Pancreas (tissue), 10 donors: Measurements from ENCODE around the gene GPHA2. TPM values are rescaled to one million over a fixed set of nuclear protein-coding genes. Genes with fewer than 3 reads are reported as not detected.

Experiments
- ATAC-seq, 4 donors: fragments of 200-7000 bp; cut with Tn5 transposase; one replicate each; pipeline versions ENCODE4 v1.8.0 to v1.9.1; 2020; ENCODE audit warnings: mild to moderate bottlenecking in 4 of 4, moderate library complexity in 4 of 4
- DNase-seq, 6 donors: peaks; one replicate each; pipeline ENCODE4 v3.0.0-alpha.2; 2020
- FAIRE-seq: peaks from 2 replicates; lab custom pipeline; 2012; peaks lifted over from hg19 to GRCh38; lab: Jason Lieb, UNC
- H3K27ac ChIP-seq, 4 donors: fragments of 200-600 bp; sonication (generic); 1 replicate in 3 of 4; 2 replicates in 1 of 4; pipeline versions ENCODE4 v1.5.0 to v1.8.0; 2020
- H3K27me3 ChIP-seq, 4 donors: fragments of 200-600 bp; one replicate each; pipeline ENCODE4 v1.8.0; 2021
- H3K36me3 ChIP-seq, 3 donors: fragments of 200-600 bp; sonication (generic) in 1 of 3; one replicate each; pipeline versions ENCODE4 v1.5.0 to v1.8.0; 2020 to 2021
- H3K4me1 ChIP-seq, 3 donors: fragments of 200-600 bp; one replicate each; pipeline ENCODE4 v1.8.0; 2021
- H3K4me3 ChIP-seq, 4 donors: fragments of 200-600 bp; sonication (generic) in 2 of 4; one replicate each; pipeline versions ENCODE4 v1.5.0 to v1.8.0; 2020 to 2021
- H3K9me3 ChIP-seq, 4 donors: fragments of 200-600 bp; one replicate each; pipeline ENCODE4 v1.8.0; 2021
- WGBS, 2 donors: extraction: QIAGEN DNeasy Blood & Tissue Kit; methylation state at CpG; one replicate each; pipeline ENCODE4 v1.1.7; 2013; 5-methylcytosine and 5-hydroxymethylcytosine counted together
- intact Hi-C, 3 donors: fragments of 100-400 bp; cut with DNase I; formaldehyde crosslinking; loops; one replicate each; pipeline versions ENCODE4 v1.11.1 to v1.14.2; 2022
- polyA plus RNA-seq, 2 donors: library from polyadenylated mRNA; stranded (reverse); fragments of 200-250 nt; gene quantifications; one replicate each; pipeline ENCODE4 v1.2.3, GENCODE V29; 2013
- total RNA-seq, 6 donors: library from RNA; stranded (reverse); fragmentation: NEBNext Ultra II Directional in 4 of 6; extraction: Animal tissue kit (Norgen Biotek cat#: 25700) in 4 of 6; gene quantifications; one replicate each; pipeline versions ENCODE4 v1.2.1 to v1.2.4, GENCODE V29; 2021 to 2023
- TF ChIP-seq, protein P1 (sequence below), 4 donors: fragments of 200-600 bp; sonication (generic) in 3 of 4; IDR thresholded peaks; one replicate each; pipeline versions ENCODE4 v1.5.0 to v1.8.0; 2021; ENCODE audit warnings: antibody characterized with exemption in 4 of 4
- donor health status: healthy with polysubstance abuse.
- donor health status: DM: no; HTN: no; CAD: no; lungs with moderate emphysema.
- donor health status: DM: no; HTN: no; CAD: no.
- donor health status: control.
- donor health status: control.
- donor health status: Bipolar disorder and iron deficiency.
- donor health status: DM: yes; HTN: yes; CAD: no.
- donor health status: DM: no; HTN: no; CAD: no.
- donor health status: DM: no; HTN: no; CAD: no.
- donor health status: DM: yes; HTN: yes; CAD: no.

Gene GPHA2
- total and polyA plus RNA-seq, 8 donors: 4.2 to 16.3 (median 12.2) TPM

DNA sequence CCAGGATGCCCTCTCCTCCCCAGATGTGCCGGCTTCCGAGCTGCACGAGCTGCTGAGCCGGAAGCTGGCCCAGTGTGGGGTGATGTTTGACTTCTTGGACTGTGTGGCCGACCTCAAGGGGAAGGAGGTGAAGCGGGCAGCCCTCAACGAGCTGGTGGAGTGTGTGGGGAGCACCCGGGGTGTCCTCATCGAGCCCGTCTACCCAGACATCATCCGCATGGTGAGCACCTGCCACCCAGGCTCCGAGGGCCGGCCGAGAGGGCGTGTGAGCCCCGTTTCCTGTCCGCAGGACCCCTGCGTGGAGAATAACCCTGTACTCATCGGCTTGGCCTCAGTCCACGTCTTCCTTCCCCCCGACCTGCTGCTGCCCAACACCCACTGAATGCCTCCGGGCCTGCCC is 9.0 kb downstream of the GPHA2 start:
- Histone ChIP-seq H3K27ac (no peak overlapping the region), H3K4me1 (peaks cover 0 to 4% (median 0%) of the 10 kb centered on the region in 3 donors), H3K27me3 (no peaks in the 10 kb centered on the region), H3K36me3 (peaks cover 2 to 16% (median 2%) of the 10 kb centered on the region in 3 donors), H3K9me3 (no peaks in the 10 kb centered on the region), H3K4me3 (no peak overlapping the region)
- FAIRE-seq (no peak), DNase-seq (peak in 3 of 6 donors; percentile 10 to 66 (median 42)), ATAC-seq (no peak)
- TF ChIP-seq, protein P1, sequence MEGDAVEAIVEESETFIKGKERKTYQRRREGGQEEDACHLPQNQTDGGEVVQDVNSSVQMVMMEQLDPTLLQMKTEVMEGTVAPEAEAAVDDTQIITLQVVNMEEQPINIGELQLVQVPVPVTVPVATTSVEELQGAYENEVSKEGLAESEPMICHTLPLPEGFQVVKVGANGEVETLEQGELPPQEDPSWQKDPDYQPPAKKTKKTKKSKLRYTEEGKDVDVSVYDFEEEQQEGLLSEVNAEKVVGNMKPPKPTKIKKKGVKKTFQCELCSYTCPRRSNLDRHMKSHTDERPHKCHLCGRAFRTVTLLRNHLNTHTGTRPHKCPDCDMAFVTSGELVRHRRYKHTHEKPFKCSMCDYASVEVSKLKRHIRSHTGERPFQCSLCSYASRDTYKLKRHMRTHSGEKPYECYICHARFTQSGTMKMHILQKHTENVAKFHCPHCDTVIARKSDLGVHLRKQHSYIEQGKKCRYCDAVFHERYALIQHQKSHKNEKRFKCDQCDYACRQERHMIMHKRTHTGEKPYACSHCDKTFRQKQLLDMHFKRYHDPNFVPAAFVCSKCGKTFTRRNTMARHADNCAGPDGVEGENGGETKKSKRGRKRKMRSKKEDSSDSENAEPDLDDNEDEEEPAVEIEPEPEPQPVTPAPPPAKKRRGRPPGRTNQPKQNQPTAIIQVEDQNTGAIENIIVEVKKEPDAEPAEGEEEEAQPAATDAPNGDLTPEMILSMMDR (IDR thresholded peaks at IDR 0.05): no peak
- intact Hi-C loops: no loop called here
- 84 to 90% methylated on average over 22 of the region's 22 CpGs for WGBS, 2 donors

- ATAC-seq: no peak
- 31 to 45% methylated on average over 20 to 24 of the region's 24 CpGs for WGBS, 2 donors
- Histone ChIP-seq H3K27ac (no peak overlapping the region), H3K4me1 (peaks cover 0 to 4% (median 0%) of the 10 kb centered on the region in 3 donors), H3K27me3 (no peaks in the 10 kb centered on the region), H3K4me3 (peak overlapping the region; percentile 55 to 100 (median 94)), H3K9me3 (no peaks in the 10 kb centered on the region), H3K36me3 (peaks cover 0 to 8% (median 0%) of the 10 kb centered on the region in 3 donors)
- DNase-seq: peak in 3 of 6 donors; percentile 40 to 85 (median 71)
- intact Hi-C loops: no loop called here
- TF ChIP-seq, protein P1 (IDR thresholded peaks at IDR 0.05): no peak
- FAIRE-seq: no peak
These were observed 9.9 kb downstream of the GPHA2 start for GRCh38 chr11:64925536-64926436.

DNA sequence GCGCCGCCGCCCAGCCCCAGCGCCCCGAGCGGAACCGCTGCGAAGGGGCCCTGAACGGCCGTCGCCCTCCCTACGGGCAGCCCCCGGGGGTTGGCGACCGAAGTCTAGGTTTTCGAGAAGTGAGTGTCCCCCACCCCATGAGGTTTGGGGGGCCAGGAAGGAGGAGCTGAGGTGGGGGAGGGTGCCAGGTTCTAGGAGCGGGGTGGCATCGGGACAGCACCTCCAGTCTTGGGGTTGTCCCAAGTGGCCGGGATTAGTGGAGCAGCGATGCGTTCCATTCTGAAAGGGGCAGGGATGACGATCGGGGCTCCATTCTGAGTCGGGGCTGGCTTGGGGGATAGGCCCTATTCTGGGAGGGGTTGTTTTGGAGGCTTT is 10.8 kb downstream of the GPHA2 start:
- Histone ChIP-seq H3K9me3 (no peaks in the 10 kb centered on the region), H3K27ac (peak overlapping the region; percentile 78 to 95 (median 81)), H3K4me1 (peaks cover 0 to 4% (median 0%) of the 10 kb centered on the region in 3 donors), H3K27me3 (no peaks in the 10 kb centered on the region), H3K36me3 (no peaks in the 10 kb centered on the region), H3K4me3 (peak overlapping the region; percentile 55 to 100 (median 94))
- WGBS, 2 donors: 0% methylated on average over 24 of the region's 24 CpGs
- intact Hi-C loops: no loop called here
- FAIRE-seq: no peak
- DNase-seq: peak in 2 of 6 donors; percentile 36 to 52
- TF ChIP-seq, protein P1 (IDR thresholded peaks at IDR 0.05): no peak
- peak in 3 of 4 donors; percentile 6 to 22 (median 8) for ATAC-seq

- Histone ChIP-seq H3K9me3 (no peaks in the 10 kb centered on the region), H3K27me3 (no peaks in the 10 kb centered on the region), H3K4me1 (peaks cover 0 to 4% (median 0%) of the 10 kb centered on the region in 3 donors), H3K36me3 (no peaks in the 10 kb centered on the region), H3K4me3 (peak within 1 kb of the TSS; percentile 55 to 100 (median 94)), H3K27ac (peak within 1 kb of the TSS; percentile 78 to 95 (median 81))
- TF ChIP-seq, protein P1 (IDR thresholded peaks at IDR 0.05): no peak
- DNase-seq (peak; percentile 92 to 97 (median 94)), ATAC-seq (peak; percentile 94 to 98 (median 96)), FAIRE-seq (peak; percentile 84)
- 1% methylated on average over 47 of the region's 47 CpGs for WGBS, 2 donors
- intact Hi-C loops: no loop called here
These were observed 11.5 kb downstream of the GPHA2 start, which contains the start of gene PPP2R5B for GRCh38 chr11:64923944-64924909. Gene PPP2R5B (plus strand): TSS chr11:64924689. CDS start chr11:64925735, 1,046 bp downstream.
